HS-27A (cell line): ENCODE data around the gene LRRC4.

Source experiments
- DNase-seq: peaks from one replicate; pipeline ENCODE4 v3.0.0-alpha.2; 2012; ENCODE audit warnings: low read depth, missing footprints

LRRC4 gene

GRCh38 chr7:128030654-128031611 lies at the start of gene LRRC4:
TSS of gene LRRC4 (minus strand) at chr7:128031437. CDS start at chr7:128030640, 797 bp downstream.
- DNase-seq = no peak

DNA sequence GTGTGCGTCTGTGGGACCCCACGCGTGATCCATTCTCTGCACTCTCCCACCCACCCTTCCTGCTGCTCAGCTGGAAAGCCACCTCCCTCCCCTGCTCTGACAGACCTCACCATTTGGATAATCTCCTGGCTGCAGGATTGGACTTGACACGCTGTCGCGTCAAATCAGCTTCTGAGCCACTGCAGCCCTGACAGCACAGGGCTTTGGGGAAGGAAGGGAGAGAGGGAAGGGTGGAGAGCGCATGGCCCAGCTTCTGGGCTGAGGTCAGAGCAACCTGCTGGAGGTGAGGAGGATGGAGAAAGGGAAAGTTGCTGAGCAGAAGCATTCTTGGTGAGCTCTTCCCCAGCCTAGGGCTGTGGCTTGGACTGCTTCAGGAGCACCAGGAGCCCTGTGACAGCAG lies 48.9 kb upstream of the LRRC4 start:
- no peak for DNase-seq

DNA sequence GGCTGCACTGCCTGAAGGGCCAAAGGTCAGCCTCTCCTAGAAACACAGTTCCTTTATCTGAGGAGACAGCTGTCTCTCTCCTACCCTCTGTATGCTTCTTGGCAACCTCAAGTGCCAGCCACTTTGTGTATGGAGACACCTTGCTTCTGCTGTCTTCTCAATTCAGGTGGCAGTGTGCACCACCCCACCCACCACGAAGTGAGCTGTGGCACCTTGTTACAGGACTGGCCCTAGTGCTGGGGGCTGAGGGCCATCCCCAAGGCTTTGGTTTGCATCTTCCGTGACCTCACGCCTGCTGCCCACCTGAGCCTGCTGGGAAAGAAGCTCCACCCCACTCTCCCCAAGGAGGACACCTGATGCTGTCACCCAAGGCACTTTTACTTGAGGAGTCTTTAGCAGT lies 47.1 kb upstream of the LRRC4 start:
- no peak for DNase-seq

DNA sequence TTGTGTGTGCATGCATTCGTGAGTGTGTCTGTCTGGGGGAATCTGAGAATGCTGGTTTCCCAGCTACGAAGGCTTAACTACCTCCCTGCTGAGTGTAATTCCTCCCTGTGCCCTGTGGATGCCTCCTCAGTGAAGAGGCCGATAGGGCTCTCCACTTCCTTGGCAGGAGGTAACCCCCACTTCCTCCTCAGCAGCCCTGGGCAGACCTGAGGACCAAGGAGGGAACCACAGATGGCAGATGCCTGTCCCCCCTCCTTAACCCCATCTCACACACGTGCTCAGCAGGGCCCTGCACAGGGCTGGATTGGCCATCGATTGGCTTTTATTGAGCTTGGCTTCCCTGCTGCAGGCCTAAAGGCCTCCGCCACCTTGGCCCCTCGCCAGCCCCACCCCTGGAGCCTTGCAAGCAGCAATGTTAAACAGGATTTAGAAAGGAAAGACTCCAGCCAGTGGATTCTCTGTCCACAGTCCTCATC lies 45.6 kb upstream of the LRRC4 start:
- no peak for DNase-seq

GRCh38 chr7:128076196-128076795 lies 45.1 kb upstream of the LRRC4 start:
- DNase-seq = no peak

- DNase-seq = no peak
These were observed 44.2 kb upstream of the LRRC4 start for GRCh38 chr7:128075242-128076095.

GRCh38 chr7:128074736-128075135 lies 43.5 kb upstream of the LRRC4 start:
- DNase-seq = no peak

GRCh38 chr7:128074336-128074735 lies 43.1 kb upstream of the LRRC4 start:
- DNase-seq = no peak

- no peak for DNase-seq
These were observed 42.6 kb upstream of the LRRC4 start for GRCh38 chr7:128073671-128074310.

DNA sequence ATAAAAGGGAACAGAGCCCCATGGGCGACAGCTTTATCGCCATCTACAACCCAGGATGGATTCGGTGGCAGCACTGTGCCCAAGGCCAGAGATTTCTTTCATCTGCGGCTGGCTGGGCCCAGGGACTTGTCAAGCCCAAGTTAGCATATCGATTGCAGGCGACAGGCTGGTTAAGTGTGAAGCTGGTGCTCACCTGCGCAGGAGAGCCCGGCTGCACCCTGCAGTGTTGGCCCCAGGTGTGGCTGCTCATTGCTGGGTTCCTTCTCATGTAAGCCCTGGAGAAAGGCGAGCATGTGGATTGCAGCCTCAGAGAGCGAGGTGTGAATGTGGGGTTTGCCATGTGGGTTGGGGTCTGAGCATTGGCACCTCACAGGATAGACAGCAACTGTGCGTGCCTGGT lies 40.6 kb upstream of the LRRC4 start:
- no peak for DNase-seq

- DNase-seq = no peak
These were observed 40.1 kb upstream of the LRRC4 start for GRCh38 chr7:128071376-128071775.

DNA sequence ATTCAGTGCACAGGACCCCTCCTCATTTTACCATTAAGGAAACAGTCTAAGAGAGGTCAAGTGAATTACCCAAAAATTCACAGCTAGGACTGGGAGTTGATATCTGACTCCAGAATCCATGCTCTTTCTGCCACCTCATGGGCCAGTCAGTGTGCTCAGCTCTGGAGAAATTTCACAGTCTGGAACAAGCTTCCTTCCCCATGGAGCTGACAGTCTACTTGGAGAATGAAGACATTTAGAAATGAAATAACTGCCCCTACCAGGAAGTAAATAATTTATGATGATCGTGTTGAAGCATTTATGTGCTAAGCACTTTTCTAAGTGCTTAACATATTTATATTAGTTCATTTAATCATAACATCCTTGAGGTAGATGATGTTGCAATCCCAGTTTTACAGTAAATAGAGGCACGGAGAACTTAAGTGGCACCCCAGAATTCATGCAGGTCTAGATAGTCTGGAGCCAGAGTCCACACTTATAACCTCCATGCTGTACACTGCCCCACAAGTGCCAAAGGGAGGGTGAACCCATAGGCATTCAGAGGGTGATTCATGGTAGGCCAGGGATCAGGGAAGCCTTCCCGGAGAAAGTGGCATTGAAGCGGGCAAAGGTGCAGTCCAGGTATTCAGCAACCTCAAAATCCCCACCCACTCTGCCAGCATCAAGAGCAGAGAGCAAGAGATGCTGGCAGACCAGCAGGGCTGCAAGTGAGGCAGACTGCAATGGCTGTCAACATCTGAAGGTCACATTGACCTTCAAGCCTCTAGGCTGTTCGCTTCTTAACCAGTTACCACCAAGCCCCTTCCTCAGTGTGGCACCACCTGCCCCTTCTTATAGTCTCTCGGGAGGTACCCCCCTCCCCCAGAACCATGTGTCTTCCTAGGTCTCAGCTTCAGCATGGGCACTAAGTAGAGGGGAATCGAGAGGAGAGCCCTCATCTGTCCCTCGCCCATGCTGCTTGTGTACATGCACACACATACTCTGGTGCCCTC lies 38.4 kb upstream of the LRRC4 start:
- DNase-seq = no peak

- no peak for DNase-seq
These were observed 37.5 kb upstream of the LRRC4 start for GRCh38 chr7:128068785-128069184.

- no peak for DNase-seq
These were observed 36.7 kb upstream of the LRRC4 start for GRCh38 chr7:128067983-128068382.

- DNase-seq = no peak
These were observed 35.6 kb upstream of the LRRC4 start for GRCh38 chr7:128066858-128067257.

DNA sequence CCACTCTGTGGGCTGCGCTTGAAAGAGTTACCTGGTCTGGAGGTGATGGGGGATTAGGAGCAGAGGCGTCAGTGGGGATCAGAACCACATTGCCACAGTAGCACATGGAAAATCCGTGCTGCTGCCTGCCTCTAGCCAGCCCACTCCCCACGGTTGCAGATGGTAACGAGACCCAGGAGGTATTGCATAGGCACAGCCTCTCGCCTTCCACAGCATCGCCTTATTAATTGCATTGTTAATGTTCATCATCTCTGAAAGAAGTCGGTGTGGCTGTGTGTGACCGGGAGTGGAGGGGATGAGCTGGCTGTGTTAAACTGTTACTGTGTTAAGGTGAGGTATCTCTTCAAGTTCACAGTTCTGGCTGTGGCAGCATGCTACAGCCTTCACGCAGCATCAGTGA lies 35.2 kb upstream of the LRRC4 start:
- DNase-seq = no peak

- no peak for DNase-seq
These were observed 34.6 kb upstream of the LRRC4 start for GRCh38 chr7:128065872-128066271.

DNA sequence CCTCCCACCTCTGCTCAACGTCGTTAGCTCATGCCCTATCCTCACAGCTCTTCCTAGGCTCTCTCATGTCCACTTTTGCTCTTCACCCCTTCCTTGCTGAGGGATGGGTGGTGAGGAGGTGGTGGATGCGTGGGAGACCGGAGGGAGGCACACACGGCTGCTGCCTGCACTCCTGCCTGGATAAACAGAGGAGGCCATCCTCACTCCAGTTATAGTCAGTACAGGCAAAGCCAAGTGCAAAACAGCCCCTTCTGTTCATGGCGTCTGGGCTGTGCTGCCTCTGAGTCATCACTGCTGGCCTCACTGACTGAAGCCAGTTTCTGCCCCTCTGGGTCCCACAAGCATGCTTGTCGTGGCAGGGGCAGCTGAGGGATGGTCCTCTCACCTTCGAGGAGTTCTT lies 31.9 kb upstream of the LRRC4 start:
- no peak for DNase-seq

- no peak for DNase-seq
These were observed 28.8 kb upstream of the LRRC4 start for GRCh38 chr7:128060018-128060417.

DNA sequence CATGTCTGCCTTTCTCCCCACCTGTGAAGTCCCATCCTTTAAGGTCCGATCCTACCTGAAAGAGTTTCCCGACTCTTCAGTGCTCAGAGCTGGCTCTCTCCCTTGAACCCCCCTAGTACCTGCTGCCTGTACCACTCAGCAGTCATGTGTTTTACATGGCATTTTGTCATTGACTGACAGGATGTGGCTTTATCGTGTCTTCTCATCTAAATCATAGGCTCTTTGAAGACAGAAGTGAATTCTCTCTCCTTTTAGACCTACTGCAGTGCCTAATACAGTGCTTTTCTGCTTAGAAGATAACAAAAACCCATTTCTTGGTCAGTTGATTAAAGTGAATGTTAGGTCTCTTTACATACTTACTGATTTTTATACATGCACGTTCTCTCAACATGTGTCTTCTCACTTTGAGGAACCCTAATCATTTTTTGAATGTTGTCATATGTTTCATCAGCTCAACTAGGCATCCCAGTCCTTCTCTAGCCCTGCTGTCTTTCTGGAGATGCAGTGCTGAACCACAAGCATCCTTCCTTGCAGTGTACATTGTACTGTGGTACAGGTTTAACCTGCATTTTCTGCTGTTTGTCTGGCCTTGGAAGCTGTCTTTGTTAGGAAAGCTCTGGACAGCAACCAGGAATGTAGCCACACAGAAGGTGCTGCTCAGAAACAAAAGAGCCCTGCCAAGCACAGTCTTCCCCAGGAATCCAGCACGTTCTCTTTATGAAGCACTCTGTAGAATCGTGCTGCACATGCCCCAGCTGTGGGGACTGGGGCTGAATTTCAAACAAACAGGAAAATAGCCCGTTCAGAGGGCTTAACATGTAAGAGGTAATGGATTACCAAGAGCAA lies 28.1 kb upstream of the LRRC4 start:
- DNase-seq = no peak
